Liver (tissue), 9 donors: ENCODE results near the gene PKD1. TPM values are rescaled to one million over a fixed set of nuclear protein-coding genes. Genes with fewer than 3 reads are reported as not detected.
"Not testable (repeated sequence)": the region's sequence is repeated elsewhere in the genome, so short reads cannot be mapped to it uniquely, and the experiment has no call there.

Experiments used
- DNase-seq: peaks from one replicate; pipeline ENCODE4 v3.0.0-alpha.2; 2017; ENCODE audit warnings: low spot score
- H3K27ac ChIP-seq, 2 donors: one replicate each; pipeline ENCODE4 v1.7.0; 2013; ENCODE audit warnings: inconsistent platforms in 2 of 2, low read length in 2 of 2, control low read depth in 1 of 2, low read depth in 1 of 2, mild to moderate bottlenecking in 1 of 2
- H3K27me3 ChIP-seq, 4 donors: one replicate each; pipeline versions ENCODE4 v1.6.1 to v1.7.0; 2013; ENCODE audit warnings: low read length in 3 of 4, inconsistent platforms in 1 of 4, mild to moderate bottlenecking in 1 of 4, moderate library complexity in 1 of 4; ENCODE audit not compliant: control insufficient read depth in 4 of 4, insufficient read depth in 4 of 4
- H3K36me3 ChIP-seq, 4 donors: one replicate each; pipeline versions ENCODE4 v1.6.1 to v1.7.0; 2013; ENCODE audit warnings: low read length in 3 of 4, mild to moderate bottlenecking in 3 of 4, low read depth in 1 of 4, moderate library complexity in 1 of 4; ENCODE audit not compliant: control insufficient read depth in 4 of 4, insufficient read depth in 3 of 4
- H3K4me1 ChIP-seq, 4 donors: one replicate each; pipeline versions ENCODE4 v1.6.1 to v1.7.0; 2013; ENCODE audit warnings: low read length in 3 of 4, mild to moderate bottlenecking in 3 of 4, moderate library complexity in 1 of 4; ENCODE audit not compliant: control insufficient read depth in 4 of 4, insufficient read depth in 4 of 4
- H3K4me3 ChIP-seq, 3 donors: one replicate each; pipeline versions ENCODE4 v1.6.1 to v1.7.0; 2013; ENCODE audit warnings: low read length in 3 of 3, control low read depth in 1 of 3, low read depth in 1 of 3, mild to moderate bottlenecking in 1 of 3
- H3K9ac ChIP-seq, 2 donors: one replicate each; pipeline ENCODE4 v1.7.0; 2013; ENCODE audit warnings: low read length in 2 of 2, mild to moderate bottlenecking in 2 of 2, moderate library complexity in 2 of 2, control low read depth in 1 of 2, low read depth in 1 of 2
- H3K9me3 ChIP-seq, 4 donors: one replicate each; pipeline versions ENCODE4 v1.6.1 to v1.7.0; 2013; ENCODE audit warnings: low read length in 3 of 4; ENCODE audit not compliant: control insufficient read depth in 4 of 4
- GABPA ChIP-seq, 2 donors: IDR thresholded peaks in 1 of 2; conservative IDR thresholded peaks in 1 of 2; 2 replicates each; pipeline ENCODE4 v1.6.1; 2016; ENCODE audit warnings: antibody characterized with exemption in 2 of 2, mild to moderate bottlenecking in 1 of 2, moderate library complexity in 1 of 2
- WGBS: extraction: QIAGEN DNeasy Blood & Tissue Kit; methylation state at CpG from one replicate; pipeline ENCODE4 v1.1.7; 2013; 5-methylcytosine and 5-hydroxymethylcytosine counted together
- polyA plus RNA-seq, 2 donors: library from polyadenylated mRNA; stranded (reverse) in 1 of 2; unstranded in 1 of 2; fragments of 200-250 nt in 1 of 2; fragments of >200 nt in 1 of 2; fragmentation: Nextera tagmentation in 1 of 2; extraction: Ambion mirVana in 1 of 2; gene quantifications; one replicate each; pipeline versions ENCODE4 v1.2.1 to v1.2.3, GENCODE V29; 2013 to 2015
- total RNA-seq, 2 donors: library from RNA; depleted of rRNA; stranded (reverse); fragments of >200 nt; gene quantifications; one replicate each; pipeline ENCODE4 v1.2.3, GENCODE V29; 2014
- donor health status: healthy.
- donor health status: healthy.
- donor health status: healthy.
- donor health status: healthy.
- donor health status: healthy.

The PKD1 gene
- total and polyA plus RNA-seq, 4 donors, result 8.0 to 58.4 (median 25.6) TPM

GRCh38 chr16:2126161-2126743 is 9.4 kb downstream of the PKD1 start:
- not testable (repeated sequence) for H3K9me3 ChIP-seq, H3K9ac ChIP-seq, H3K27me3 ChIP-seq, H3K27ac ChIP-seq, DNase-seq, H3K36me3 ChIP-seq, H3K4me3 ChIP-seq
- WGBS, result 72% methylated on average over 21 of the region's 21 CpGs
- H3K4me1 ChIP-seq, result peaks cover 11 to 36% (median 12%) of the 10 kb centered on the region in 4 donors

DNA sequence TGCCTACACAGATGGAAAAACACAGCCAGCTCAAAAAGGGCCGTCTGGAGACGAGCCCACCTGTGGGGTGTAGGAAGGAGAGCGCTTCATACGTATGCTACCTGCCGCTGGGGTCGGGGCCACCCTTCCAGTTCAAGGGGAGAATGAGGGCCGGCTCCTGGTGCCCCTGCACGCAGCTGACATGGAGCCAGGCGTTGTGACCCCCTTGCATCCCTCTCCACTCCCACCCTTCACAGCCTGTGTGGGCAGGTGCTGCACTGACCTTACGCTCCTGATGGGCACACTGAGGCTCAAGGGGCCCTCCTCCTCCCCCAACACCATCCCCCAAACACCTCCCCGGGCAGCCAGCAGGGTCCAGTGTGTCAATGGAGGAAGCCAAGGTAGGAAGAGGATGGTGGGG is 10.1 kb downstream of the PKD1 start:
- DNase-seq, H3K9ac ChIP-seq, H3K4me3 ChIP-seq, H3K36me3 ChIP-seq, H3K27me3 ChIP-seq, H3K9me3 ChIP-seq: not testable (repeated sequence)
- Histone ChIP-seq H3K27ac (peak overlapping the region; percentile 28 to 31), H3K4me1 (peaks cover 11 to 36% (median 12%) of the 10 kb centered on the region in 4 donors)
- 85% methylated on average over 11 of the region's 11 CpGs for WGBS

- H3K4me3 ChIP-seq, H3K9ac ChIP-seq, DNase-seq, H3K27me3 ChIP-seq, H3K36me3 ChIP-seq, H3K9me3 ChIP-seq: not testable (repeated sequence)
- TF ChIP-seq GABPA (IDR thresholded peaks at IDR 0.05 in 1 of 2, conservative IDR thresholded peaks at IDR 0.05 in 1 of 2), result peak in 1 of 2 donors; percentile 31
- Histone ChIP-seq H3K4me1 (peaks cover 11 to 36% (median 12%) of the 10 kb centered on the region in 4 donors), H3K27ac (peak overlapping the region; percentile 46 to 50)
- 57% methylated on average over 37 of the region's 37 CpGs for WGBS
Observed at GRCh38 chr16:2124694-2125444, 10.8 kb downstream of the PKD1 start.

DNA sequence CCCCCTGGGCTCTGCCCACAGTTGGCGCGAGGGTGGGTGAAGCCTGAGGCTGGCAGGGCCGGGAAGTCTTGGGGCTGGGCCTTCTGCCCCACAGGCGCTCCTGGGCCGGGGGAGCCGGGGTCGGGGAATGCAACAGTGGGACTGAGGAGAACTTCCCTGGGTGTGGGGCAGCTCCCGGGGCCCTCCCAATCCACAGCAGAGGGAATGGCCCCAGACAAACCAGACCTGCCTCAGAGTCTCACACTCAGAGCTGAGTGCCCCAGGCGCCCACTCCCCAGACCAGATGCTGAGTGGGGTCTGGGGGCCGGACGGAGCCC is 11.4 kb downstream of the PKD1 start:
- not testable (repeated sequence) for H3K9ac ChIP-seq, DNase-seq, H3K36me3 ChIP-seq, H3K4me3 ChIP-seq, H3K9me3 ChIP-seq, H3K27me3 ChIP-seq
- 80% methylated on average over 11 of the region's 11 CpGs for WGBS
- Histone ChIP-seq H3K4me1 (peaks cover 11 to 36% (median 12%) of the 10 kb centered on the region in 4 donors), H3K27ac (peak overlapping the region; percentile 46 to 50)

DNA sequence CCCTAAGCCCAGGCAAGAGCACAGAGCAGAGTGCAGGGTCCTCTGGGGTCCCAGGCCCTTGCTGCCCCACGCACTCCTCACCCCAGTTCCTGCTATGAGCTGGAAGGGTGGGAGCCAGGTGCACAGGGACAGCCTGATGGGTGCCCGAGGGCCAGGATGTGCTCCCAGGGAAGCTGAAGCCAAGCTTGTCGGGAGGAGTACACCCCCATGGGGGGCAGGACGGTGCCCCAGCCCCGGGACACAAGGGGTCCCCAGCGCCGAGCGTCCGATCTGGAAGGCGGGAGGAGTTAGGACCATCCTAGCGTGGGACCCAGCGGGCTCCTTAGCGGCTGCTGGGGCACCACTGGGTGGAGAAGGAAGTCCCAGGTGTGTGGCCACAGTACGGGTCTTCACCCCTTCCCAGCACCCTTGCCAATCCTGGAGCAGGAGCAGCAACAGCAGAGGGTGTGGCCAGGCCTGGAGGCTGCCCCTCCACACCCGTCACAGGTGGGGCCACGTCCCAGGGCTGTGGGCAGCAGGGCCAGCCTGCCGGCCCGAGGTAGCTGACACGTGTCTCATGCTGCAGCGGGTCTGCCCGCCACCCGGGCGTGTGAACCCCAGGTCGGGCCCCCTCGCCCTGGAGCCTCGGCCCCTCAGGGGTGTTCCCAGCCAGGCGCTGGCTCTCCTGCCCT is 11.9 kb downstream of the PKD1 start:
- H3K27me3 ChIP-seq, H3K4me3 ChIP-seq, DNase-seq, H3K9me3 ChIP-seq, H3K36me3 ChIP-seq, H3K9ac ChIP-seq: not testable (repeated sequence)
- Histone ChIP-seq H3K27ac (peak overlapping the region; percentile 46 to 50), H3K4me1 (peaks cover 11 to 34% (median 11%) of the 10 kb centered on the region in 4 donors)
- 69% methylated on average over 26 of the region's 27 CpGs for WGBS

DNA sequence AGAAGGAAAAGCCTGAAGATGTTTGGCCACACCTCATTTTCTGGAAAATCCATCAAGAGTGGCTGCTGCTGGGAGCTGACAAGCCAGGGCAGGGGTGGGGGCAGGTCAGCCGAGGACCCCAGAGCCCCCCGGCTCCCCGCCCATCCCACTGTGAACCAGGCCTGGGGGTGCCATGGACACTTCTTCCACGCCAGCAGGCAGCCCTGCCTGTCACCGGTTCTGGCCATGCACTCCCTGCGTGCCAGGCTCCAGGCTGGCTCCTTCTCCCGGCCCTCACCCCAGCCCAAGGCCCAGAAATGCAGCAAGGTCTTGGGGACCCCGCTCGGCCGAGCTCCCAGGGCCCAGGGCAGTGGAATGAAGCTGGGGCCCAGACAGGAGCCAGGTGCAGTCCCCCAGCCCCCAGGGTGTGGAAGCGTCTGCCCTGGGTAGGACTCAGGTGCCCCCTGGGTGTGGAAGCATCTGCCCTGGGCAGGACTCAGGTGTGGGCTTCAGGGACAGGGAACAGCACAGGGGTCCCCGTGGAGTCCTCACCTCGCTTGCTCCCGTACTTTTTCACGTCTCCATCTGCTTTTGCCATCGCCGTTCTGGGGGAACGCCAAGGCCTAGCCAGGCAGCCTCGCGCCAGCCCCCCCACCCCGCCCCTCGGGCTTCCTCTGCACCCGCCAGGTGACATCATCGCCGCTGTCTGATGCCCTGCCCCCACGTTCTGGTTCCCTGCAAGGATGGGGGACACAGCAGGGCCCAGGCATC is 12.6 kb downstream of the PKD1 start:
- WGBS, result 83% methylated on average over 21 of the region's 26 CpGs
- not testable (repeated sequence) for DNase-seq, H3K27ac ChIP-seq, H3K36me3 ChIP-seq, H3K9ac ChIP-seq, H3K9me3 ChIP-seq, H3K27me3 ChIP-seq, H3K4me3 ChIP-seq
- peaks cover 4 to 28% (median 8%) of the 10 kb centered on the region in 4 donors for H3K4me1 ChIP-seq
